ENCODE measurements around the gene FUCA1.
A peak's percentile ranks its signal among the peaks of the same experiment; 100 is the strongest.
"Not testable (repeated sequence)": the region's sequence is repeated elsewhere in the genome, so short reads cannot be mapped to it uniquely, and the experiment has no call there.

The FUCA1 gene

DNA sequence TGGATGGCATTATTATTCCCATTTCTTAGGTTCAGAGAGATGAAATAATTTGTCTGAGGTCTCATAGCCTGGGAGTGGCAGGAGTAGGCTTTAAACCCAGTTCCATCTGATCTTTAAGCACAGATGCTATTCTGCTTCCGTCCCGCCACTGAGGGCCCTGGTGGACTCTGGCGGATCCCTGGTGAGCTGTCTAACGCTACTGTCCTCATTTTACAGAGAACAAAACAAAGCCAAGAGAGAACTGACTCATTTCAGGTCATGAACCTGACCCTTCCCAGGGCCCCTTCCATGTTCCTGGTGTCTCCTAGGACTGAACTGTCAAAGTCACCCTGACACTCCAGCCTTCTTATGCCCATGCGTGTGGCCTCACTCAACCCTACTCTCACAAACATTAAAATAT lies 64.4 kb downstream of the FUCA1 start:
- no peak for DNase-seq (ENCODE audit: low read depth, low spot score)
- no peak overlapping the region for H3K4me3 ChIP-seq (ENCODE audit: low read depth, low read length)
- POLR2A ChIA-PET, result interaction anchor here (1.5 kb wide), 1 partner anchor 12 kb away, joined by 6 read pairs; no protein-coding TSS in a partner anchor
- TF ChIP-seq, protein P1, sequence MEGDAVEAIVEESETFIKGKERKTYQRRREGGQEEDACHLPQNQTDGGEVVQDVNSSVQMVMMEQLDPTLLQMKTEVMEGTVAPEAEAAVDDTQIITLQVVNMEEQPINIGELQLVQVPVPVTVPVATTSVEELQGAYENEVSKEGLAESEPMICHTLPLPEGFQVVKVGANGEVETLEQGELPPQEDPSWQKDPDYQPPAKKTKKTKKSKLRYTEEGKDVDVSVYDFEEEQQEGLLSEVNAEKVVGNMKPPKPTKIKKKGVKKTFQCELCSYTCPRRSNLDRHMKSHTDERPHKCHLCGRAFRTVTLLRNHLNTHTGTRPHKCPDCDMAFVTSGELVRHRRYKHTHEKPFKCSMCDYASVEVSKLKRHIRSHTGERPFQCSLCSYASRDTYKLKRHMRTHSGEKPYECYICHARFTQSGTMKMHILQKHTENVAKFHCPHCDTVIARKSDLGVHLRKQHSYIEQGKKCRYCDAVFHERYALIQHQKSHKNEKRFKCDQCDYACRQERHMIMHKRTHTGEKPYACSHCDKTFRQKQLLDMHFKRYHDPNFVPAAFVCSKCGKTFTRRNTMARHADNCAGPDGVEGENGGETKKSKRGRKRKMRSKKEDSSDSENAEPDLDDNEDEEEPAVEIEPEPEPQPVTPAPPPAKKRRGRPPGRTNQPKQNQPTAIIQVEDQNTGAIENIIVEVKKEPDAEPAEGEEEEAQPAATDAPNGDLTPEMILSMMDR (IDR thresholded peaks at IDR 0.05; ENCODE audit: insufficient read depth, low read length, missing control alignments), result no peak
- CTCF ChIA-PET, result interaction anchor here (8.7 kb wide), 1 partner anchor 18 kb away, joined by 134 read pairs; the partner anchor contains the start of gene HMGCL

DNA sequence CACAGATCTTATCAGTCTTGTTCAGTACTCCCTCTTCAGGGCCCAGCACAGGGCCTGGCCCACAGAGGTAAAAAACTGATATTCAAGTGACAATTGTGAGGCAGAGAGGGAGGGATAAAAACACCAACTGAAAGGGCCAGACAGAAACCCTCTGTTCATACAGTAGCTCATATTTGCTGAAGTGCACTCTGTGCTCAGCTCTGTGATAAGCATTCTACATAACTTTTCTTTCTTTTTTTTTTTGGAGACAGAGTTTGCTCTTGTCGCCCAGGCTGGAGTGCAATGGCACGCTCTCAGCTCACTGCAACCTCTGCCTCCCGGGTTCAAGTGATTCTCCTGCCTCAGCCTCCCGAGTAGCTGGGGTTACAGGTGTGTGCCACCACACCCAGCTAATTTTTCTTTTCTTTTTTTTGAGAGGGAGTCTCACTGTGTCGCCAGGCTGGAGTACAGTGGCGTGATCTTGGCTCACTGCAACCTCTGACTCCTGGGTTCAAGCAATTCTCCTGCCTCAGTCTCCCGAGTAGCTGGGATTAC lies 65.2 kb downstream of the FUCA1 start:
- CTCF ChIA-PET, result interaction anchor here (0.8 to 3.1 kb wide), 6 partner anchors 8 to 114 kb away, joined by 3 to 41 read pairs (median 6); partner anchors contain the start of gene HMGCL
- POLR2A ChIA-PET, result interaction anchor here (0.7 to 1.5 kb wide), 2 partner anchors 11 to 22 kb away, joined by 4 to 6 read pairs; no protein-coding TSS in a partner anchor
- not testable (repeated sequence) for DNase-seq (ENCODE audit: low read depth, low spot score); H3K4me3 ChIP-seq (ENCODE audit: low read depth, low read length)

DNA sequence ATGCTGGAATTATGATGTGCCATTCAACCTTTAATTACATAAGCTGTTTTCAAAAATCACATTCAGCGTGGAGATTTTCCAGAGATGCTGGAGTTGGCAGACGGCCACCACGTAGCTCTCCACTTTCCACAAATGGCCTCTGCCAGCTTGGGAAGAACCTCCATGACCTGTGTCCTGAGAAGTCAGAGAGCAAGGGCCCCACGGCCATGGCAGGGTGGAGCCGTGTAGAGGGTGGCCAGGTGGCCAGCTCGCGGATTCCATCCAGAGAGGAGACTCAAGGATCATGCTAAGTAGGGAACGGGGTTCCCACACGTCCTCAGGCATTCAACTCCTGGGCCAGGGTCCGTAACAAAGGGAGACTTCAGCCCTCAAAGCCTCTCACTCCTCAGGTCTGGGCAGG lies 66.2 kb downstream of the FUCA1 start:
- POLR2A ChIA-PET, result interaction anchor here (0.6 to 2.0 kb wide), 3 partner anchors 10 to 12 kb away, joined by 3 to 7 read pairs (median 4); partner anchors contain the start of gene LYPLA2
- TF ChIP-seq, protein P1 (IDR thresholded peaks at IDR 0.05; ENCODE audit: insufficient read depth, low read length, missing control alignments), result no peak
- no peak overlapping the region for H3K4me3 ChIP-seq (ENCODE audit: low read depth, low read length)

DNA sequence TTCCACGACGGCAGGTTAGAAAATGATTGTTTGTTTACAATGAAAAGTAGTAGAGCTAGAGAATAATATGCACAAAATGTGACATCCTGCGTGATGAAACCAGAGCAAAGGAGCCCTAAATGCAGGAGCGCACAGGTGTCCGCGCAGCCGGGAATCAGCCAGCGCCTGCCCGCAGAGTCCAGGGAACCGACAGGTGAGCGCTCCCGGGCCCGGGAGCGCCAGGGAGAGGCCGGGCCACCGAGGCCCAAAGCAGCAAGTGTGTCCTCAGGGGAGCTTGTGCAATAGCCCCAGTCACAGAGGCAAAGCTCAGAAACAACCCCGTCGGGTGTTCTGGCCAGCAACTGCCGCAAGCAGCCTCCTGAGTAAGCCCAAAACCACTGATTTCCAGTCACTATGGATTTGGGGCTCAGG lies 66.7 kb downstream of the FUCA1 start:
- H3K4me3 ChIP-seq (ENCODE audit: low read depth, low read length), result peak overlapping the region; percentile 85
- no peak for DNase-seq (ENCODE audit: low read depth, low spot score)
- TF ChIP-seq, protein P1 (IDR thresholded peaks at IDR 0.05; ENCODE audit: insufficient read depth, low read length, missing control alignments), result no peak
- CTCF ChIA-PET, result interaction anchor here (1.6 to 3.1 kb wide), 3 partner anchors 9 to 30 kb away, joined by 6 to 41 read pairs (median 7); partner anchors contain the start of gene HMGCL
- POLR2A ChIA-PET, result interaction anchor here (0.6 to 2.7 kb wide), 4 partner anchors 9 to 24 kb away, joined by 3 to 10 read pairs (median 6); partner anchors contain the start of genes HMGCL and LYPLA2

More for the DNA sequence above, 66.2 kb downstream of the FUCA1 start:
- CTCF ChIA-PET, result interaction anchor here (1.0 to 3.1 kb wide), 5 partner anchors 9 to 115 kb away, joined by 3 to 41 read pairs (median 6); partner anchors contain the start of gene HMGCL
- DNase-seq (ENCODE audit: low read depth, low spot score), result no peak

DNA sequence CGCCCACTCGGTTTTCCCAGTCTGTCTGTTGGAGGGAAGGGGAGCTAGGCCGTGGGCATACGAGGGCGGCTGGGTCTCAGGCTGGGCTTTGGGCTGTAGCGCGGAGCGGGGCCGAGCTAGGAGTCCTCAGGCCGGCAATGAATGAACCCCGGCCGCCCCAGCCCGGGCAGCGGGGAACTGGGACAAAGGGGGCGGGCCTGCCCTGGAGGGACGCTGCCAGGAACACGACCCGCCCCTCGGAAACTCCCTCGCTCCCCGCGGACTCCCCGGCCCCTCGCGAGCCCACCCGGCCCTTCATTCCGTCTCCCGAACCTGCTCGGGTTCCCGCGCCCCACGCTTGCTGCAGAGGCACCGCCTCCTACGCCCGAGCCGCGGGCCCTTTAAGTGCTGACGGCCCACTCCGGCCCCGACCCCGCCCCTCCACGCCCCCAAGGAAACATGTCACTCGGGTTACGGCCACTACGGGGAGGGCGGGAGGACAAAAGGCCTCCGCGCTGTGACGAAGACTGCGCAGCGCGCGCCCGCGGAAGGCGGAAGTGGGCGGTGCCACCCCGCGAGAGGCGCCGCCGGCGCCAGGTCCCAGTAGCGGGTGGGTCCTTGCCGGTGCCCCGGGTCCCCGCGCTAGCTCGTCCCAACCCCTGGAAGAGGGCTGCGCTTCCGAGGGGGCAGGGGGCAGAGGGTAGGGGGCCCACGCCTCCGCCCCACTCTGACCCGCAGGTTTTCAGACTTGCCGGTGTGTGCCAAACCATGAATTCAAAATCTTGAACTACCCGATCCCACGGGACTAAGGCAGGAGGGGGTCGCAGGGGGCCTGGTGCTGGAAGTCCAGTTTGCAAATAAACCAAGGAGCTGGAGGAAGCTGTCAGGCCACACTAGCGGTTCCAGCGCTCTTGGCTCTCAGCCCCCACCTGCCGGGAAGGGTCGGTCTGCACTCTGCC lies 67.4 kb downstream of the FUCA1 start, which contains the start of gene GALE:
GALE (minus strand) TSS at position 355 of the 938 bp plus-strand sequence. CDS start 1,747 bp downstream, outside the sequence.
- TF ChIP-seq, protein P1 (IDR thresholded peaks at IDR 0.05; ENCODE audit: insufficient read depth, low read length, missing control alignments), result no peak
- CTCF ChIA-PET, result interaction anchor here (1.2 to 3.1 kb wide), 4 partner anchors 10 to 116 kb away, joined by 4 to 41 read pairs (median 6); partner anchors contain the start of gene HMGCL

More for the DNA sequence above, 67.4 kb downstream of the FUCA1 start, which contains the start of gene GALE:
- H3K4me3 ChIP-seq (ENCODE audit: low read depth, low read length), result peak within 1 kb of the TSS; percentile 85
- peak; percentile 56 for DNase-seq (ENCODE audit: low read depth, low spot score)
- POLR2A ChIA-PET, result interaction anchor here (0.6 to 2.7 kb wide), 8 partner anchors 8 to 220 kb away, joined by 3 to 10 read pairs (median 5); partner anchors contain the start of genes HMGCL, LYPLA2, RPL11 and SRSF10

All from AG04449 (cell line).